ENCODE data around the gene PDE9A. TPM values are rescaled to one million over a fixed set of nuclear protein-coding genes. Genes with fewer than 3 reads are reported as not detected.

PDE9A gene
- total and polyA plus RNA-seq, 2 of the 4 experiments (the other 2 are of a cell fraction) = 0.89 to 0.90 TPM

DNA sequence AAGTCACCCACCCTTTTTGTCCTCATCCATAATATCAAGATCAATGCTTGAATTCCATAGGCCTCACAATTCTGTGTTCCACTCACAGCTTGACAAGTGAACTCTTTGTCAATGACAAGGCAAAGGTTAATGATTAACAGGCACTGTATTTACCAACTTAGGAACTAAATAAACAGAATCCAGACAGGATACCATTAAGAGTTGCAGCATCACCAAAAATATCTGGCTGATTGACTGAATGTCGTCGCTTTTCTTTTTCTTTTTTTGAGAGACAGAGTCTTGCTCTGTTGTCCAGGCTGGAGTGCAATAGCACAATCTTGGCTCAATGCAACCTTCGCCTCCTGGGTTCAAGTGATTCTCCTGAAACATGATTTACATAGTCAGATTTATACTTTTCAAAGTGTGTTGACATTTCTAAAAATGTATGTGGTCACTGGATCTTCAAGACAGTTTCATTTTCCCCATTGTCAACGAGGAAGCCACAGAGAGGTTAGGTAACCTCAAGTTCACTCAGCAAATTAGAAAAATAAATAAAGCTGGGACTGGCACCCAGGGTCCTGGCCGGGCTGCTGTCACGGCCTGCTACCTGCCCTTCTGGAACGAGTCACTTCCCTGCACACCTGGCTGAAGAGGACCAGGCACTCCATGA is 81.0 kb downstream of the PDE9A start:
- CTCF ChIA-PET = no interaction called here
- Histone ChIP-seq H3K18ac (ENCODE audit: low read depth, low read length) (no peak overlapping the region), H3K79me1 (ENCODE audit: low read depth in 1 of 2, low read length in 2 of 2) (no peaks in the 10 kb centered on the region), H3K9me3 (ENCODE audit: control insufficient read depth, insufficient read depth, low read length) (no peaks in the 10 kb centered on the region), H3K4me3 (ENCODE audit: insufficient read depth, low read depth, low read length) (no peak overlapping the region), H3K4me1 (ENCODE audit: control insufficient read depth, insufficient read depth, low read length) (peaks cover 7% of the 10 kb centered on the region; the same call in 1 of the 2 replicates), H3K9ac (ENCODE audit: low read depth, low read length) (no peak overlapping the region), H4K91ac (ENCODE audit: insufficient read depth, low read depth, low read length) (no peak overlapping the region), H3K14ac (replicated peaks; ENCODE audit: low read depth, low read length) (no peak overlapping the region), H3K56ac (ENCODE audit: extremely low read depth, insufficient read depth, low read length) (no peak overlapping the region), H2AK9ac (replicated peaks; ENCODE audit: low read depth, low read length, poor library complexity) (no peak overlapping the region), H2AFZ (replicated peaks; ENCODE audit: low read length, poor library complexity) (no peak overlapping the region), H4K5ac (ENCODE audit: low read depth, low read length) (no peak overlapping the region), H2BK120ac (ENCODE audit: low read depth, low read length) (no peak overlapping the region), H2BK5ac (ENCODE audit: low read depth, low read length, poor library complexity, severe bottlenecking) (no peak overlapping the region), H3K9me1 (ENCODE audit: insufficient read depth, low read length) (no peaks in the 10 kb centered on the region; the same call in 1 of the 2 replicates), H4K8ac (ENCODE audit: low read depth in 2 of 2, low read length in 2 of 2) (no peak overlapping the region), H3K4me2 (ENCODE audit: low read depth, low read length) (no peak overlapping the region), H2BK15ac (ENCODE audit: low read depth, low read length) (no peak overlapping the region), H2BK20ac (ENCODE audit: low read depth, low read length) (no peak overlapping the region), H2AK5ac (ENCODE audit: low read depth, low read length) (no peak overlapping the region), H3K36me3 (ENCODE audit: control insufficient read depth, insufficient read depth, low read length) (no peaks in the 10 kb centered on the region; the same call in 1 of the 2 replicates), H3K27ac (ENCODE audit: insufficient read depth, low read length) (no peak overlapping the region), H3K27me3 (ENCODE audit: control insufficient read depth, insufficient read depth, low read length) (no peaks in the 10 kb centered on the region), H3K23ac (ENCODE audit: low read depth, low read length) (no peak overlapping the region), H3K4ac (ENCODE audit: low read depth, low read length) (no peak overlapping the region), H4K20me1 (ENCODE audit: insufficient read depth, low read length) (no peaks in the 10 kb centered on the region)
- no peak for ATAC-seq (ENCODE audit: low read depth)
- intact Hi-C loops (cut with micrococcal nuclease) (no loop called here), in situ Hi-C loops (cut with MboI; ENCODE audit: low sequenced_read_pairs) (no loop called here), dilution Hi-C loops (cut with HindIII; ENCODE audit: low sequenced_read_pairs, unreplicated experiment) (no loop called here)
- no peak for DNase-seq
- TF ChIP-seq, protein P1, sequence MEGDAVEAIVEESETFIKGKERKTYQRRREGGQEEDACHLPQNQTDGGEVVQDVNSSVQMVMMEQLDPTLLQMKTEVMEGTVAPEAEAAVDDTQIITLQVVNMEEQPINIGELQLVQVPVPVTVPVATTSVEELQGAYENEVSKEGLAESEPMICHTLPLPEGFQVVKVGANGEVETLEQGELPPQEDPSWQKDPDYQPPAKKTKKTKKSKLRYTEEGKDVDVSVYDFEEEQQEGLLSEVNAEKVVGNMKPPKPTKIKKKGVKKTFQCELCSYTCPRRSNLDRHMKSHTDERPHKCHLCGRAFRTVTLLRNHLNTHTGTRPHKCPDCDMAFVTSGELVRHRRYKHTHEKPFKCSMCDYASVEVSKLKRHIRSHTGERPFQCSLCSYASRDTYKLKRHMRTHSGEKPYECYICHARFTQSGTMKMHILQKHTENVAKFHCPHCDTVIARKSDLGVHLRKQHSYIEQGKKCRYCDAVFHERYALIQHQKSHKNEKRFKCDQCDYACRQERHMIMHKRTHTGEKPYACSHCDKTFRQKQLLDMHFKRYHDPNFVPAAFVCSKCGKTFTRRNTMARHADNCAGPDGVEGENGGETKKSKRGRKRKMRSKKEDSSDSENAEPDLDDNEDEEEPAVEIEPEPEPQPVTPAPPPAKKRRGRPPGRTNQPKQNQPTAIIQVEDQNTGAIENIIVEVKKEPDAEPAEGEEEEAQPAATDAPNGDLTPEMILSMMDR (conservative IDR thresholded peaks at IDR 0.05; ENCODE audit: low read depth, low read length) = no peak
- TF ChIP-seq RFX5 (IDR thresholded peaks at IDR 0.05; ENCODE audit: low read depth, low read length) = no peak
- TF ChIP-seq MAZ (IDR thresholded peaks at IDR 0.05; ENCODE audit: borderline replicate concordance, low read depth, low read length) = no peak
- no peak for TF ChIP-seq BHLHE40 (IDR thresholded peaks at IDR 0.05; ENCODE audit: low read depth, low read length)
- 76% methylated on average over 4 of the region's 7 CpGs; no CpG with 5 or more reads in 1 of the 2 experiments for WGBS, 2 experiments (ENCODE audit: extremely low coverage in 2 of 2, insufficient read length in 1 of 2)
- BruUV-seq (replicated peaks) = no TSS peak
- POLR2A ChIA-PET (ENCODE audit: unreplicated experiment) = no interaction called here
